H1 (cell line): ENCODE data around the gene ARL3.

Experiments
- EZH2 ChIP-seq: fragments of 200-600 bp; sonication (generic); IDR thresholded peaks from 2 replicates; pipeline ENCODE4 v1.7.1; 2012; ENCODE audit warnings: low read depth, mild to moderate bottlenecking, moderate library complexity, low read length, inconsistent platforms; ENCODE audit not compliant: severe bottlenecking
- GABPA ChIP-seq: IDR thresholded peaks from 2 replicates; pipeline ENCODE4 v1.6.1; 2011; ENCODE audit warnings: mild to moderate bottlenecking, low read length, moderate library complexity, borderline replicate concordance; ENCODE audit not compliant: insufficient read depth
- POLR2A ChIP-seq, 2 experiments: IDR thresholded peaks; 1 replicate in 1 of 2; 2 replicates in 1 of 2; pipeline ENCODE4 v1.6.1; 2011; ENCODE audit warnings: low read depth in 2 of 2, low read length in 2 of 2, mild to moderate bottlenecking in 2 of 2; ENCODE audit errors: control extremely low read depth in 1 of 2
- RFX5 ChIP-seq: IDR thresholded peaks from 2 replicates; pipeline ENCODE4 v1.6.1; 2011; ENCODE audit warnings: low read depth, low read length, improper control_type of control experiment, borderline replicate concordance
- SIRT6 ChIP-seq: IDR thresholded peaks from one replicate; pipeline ENCODE4 v1.7.1; 2012; ENCODE audit warnings: low read length, inconsistent platforms
- TF ChIP-seq, protein P1 (sequence below), 3 experiments: IDR thresholded peaks; 1 replicate in 2 of 3; 2 replicates in 1 of 3; pipeline versions ENCODE4 v1.5.1 to v1.6.1; 2011; ENCODE audit warnings: low read length in 3 of 3, mild to moderate bottlenecking in 3 of 3, inconsistent platforms in 2 of 3, low read depth in 1 of 3, moderate library complexity in 1 of 3; ENCODE audit not compliant: insufficient read depth in 1 of 3; ENCODE audit errors: control extremely low read depth in 1 of 3
- TF ChIP-seq, protein P2 (sequence below): IDR thresholded peaks from 2 replicates; pipeline ENCODE4 v1.6.1; 2012; ENCODE audit warnings: inconsistent platforms

DNA sequence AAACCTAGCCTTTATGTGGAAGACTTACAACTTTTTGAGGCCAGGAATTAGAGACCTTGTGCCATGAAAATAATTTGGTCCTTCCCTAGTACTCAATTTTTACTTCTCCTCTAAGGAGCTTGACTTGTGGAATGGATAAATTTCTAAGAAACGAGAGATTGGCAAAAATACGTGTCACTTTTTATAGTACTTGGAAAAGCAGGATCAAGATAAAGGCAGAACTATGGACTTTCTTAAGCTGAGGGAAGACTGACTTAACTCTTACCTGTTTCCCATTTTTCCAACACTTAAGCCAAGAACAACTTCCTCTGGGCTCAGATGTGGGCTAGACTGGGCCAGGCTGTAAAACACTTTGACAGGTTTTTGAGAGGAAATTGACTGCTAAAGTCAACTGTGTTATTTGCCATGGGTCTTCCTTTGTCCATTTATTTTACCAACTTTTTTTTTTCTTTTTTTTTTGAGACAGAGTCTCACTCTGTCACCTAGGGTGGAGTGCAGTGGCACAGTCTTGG is 27.6 kb upstream of the ARL3 start:
- TF ChIP-seq, protein P1, sequence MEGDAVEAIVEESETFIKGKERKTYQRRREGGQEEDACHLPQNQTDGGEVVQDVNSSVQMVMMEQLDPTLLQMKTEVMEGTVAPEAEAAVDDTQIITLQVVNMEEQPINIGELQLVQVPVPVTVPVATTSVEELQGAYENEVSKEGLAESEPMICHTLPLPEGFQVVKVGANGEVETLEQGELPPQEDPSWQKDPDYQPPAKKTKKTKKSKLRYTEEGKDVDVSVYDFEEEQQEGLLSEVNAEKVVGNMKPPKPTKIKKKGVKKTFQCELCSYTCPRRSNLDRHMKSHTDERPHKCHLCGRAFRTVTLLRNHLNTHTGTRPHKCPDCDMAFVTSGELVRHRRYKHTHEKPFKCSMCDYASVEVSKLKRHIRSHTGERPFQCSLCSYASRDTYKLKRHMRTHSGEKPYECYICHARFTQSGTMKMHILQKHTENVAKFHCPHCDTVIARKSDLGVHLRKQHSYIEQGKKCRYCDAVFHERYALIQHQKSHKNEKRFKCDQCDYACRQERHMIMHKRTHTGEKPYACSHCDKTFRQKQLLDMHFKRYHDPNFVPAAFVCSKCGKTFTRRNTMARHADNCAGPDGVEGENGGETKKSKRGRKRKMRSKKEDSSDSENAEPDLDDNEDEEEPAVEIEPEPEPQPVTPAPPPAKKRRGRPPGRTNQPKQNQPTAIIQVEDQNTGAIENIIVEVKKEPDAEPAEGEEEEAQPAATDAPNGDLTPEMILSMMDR (IDR thresholded peaks at IDR 0.05; ENCODE audit: control extremely low read depth in 1 of 3, insufficient read depth in 1 of 3, low read depth in 1 of 3, low read length in 3 of 3), result no peak
- TF ChIP-seq, protein P2, sequence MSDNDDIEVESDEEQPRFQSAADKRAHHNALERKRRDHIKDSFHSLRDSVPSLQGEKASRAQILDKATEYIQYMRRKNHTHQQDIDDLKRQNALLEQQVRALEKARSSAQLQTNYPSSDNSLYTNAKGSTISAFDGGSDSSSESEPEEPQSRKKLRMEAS, result no peak
- TF ChIP-seq EZH2 (no peak), POLR2A (IDR thresholded peaks at IDR 0.05; ENCODE audit: control extremely low read depth in 1 of 2, low read depth in 2 of 2, low read length in 2 of 2) (no peak), RFX5 (no peak), SIRT6 (no peak), GABPA (no peak)
